Measurements from ENCODE around the gene NINL. TPM values are rescaled to one million over a fixed set of nuclear protein-coding genes. Genes with fewer than 3 reads are reported as not detected.

The NINL gene
- total RNA-seq, 1 experiment from 2014 or later, result 1.2 TPM

GRCh38 chr20:25421102-25421501, 164.2 kb downstream of the NINL start:
- Mint-ChIP-seq H3K4me1 (ENCODE audit: insufficient read depth, unreplicated experiment) (no peaks in the 10 kb centered on the region), H3K36me3 (ENCODE audit: insufficient read depth, unreplicated experiment) (peaks cover 6% of the 10 kb centered on the region), H3K27ac (ENCODE audit: low read depth, unreplicated experiment) (no peak overlapping the region), H3K9me3 (ENCODE audit: unreplicated experiment) (no peaks in the 10 kb centered on the region), H3K27me3 (ENCODE audit: insufficient read depth, unreplicated experiment) (no peaks in the 10 kb centered on the region), H3K4me3 (ENCODE audit: unreplicated experiment) (no peak overlapping the region)
- CTCF ChIA-PET, result interaction anchor here (0.9 kb wide), 1 partner anchor 66 kb away, joined by 3 read pairs; no protein-coding TSS in a partner anchor
- POLR2A ChIA-PET, result interaction anchor here (0.7 to 1.3 kb wide), 2 partner anchors 72 to 188 kb away, joined by 3 read pairs; no protein-coding TSS in a partner anchor
- BruUV-seq (replicated peaks), result no TSS peak
- intact Hi-C loops (cut with micrococcal nuclease), result no loop called here
- no peak for DNase-seq (ENCODE audit: unreplicated experiment)
- TF ChIP-seq CTCF (IDR thresholded peaks at IDR 0.05; ENCODE audit: unreplicated experiment), result no peak

GRCh38 chr20:25418776-25419175, 166.6 kb downstream of the NINL start:
- H3K36me3 Mint-ChIP-seq (ENCODE audit: insufficient read depth, unreplicated experiment), result peaks cover 6% of the 10 kb centered on the region
- no peak overlapping the region for H3K27ac Mint-ChIP-seq (ENCODE audit: low read depth, unreplicated experiment)
- POLR2A ChIA-PET, result interaction anchor here (0.6 to 1.6 kb wide), 5 partner anchors 7 to 426 kb away, joined by 3 to 8 read pairs (median 3); partner anchors contain the start of genes APMAP and GINS1
- CTCF ChIA-PET, result interaction anchor here (0.5 to 1.8 kb wide), 4 partner anchors 19 to 479 kb away, joined by 3 to 7 read pairs (median 4); no protein-coding TSS in a partner anchor
- no peaks in the 10 kb centered on the region for H3K27me3 Mint-ChIP-seq (ENCODE audit: insufficient read depth, unreplicated experiment)
- no peak for TF ChIP-seq CTCF (IDR thresholded peaks at IDR 0.05; ENCODE audit: unreplicated experiment)
- BruUV-seq (replicated peaks), result no TSS peak
- no peak overlapping the region for H3K4me3 Mint-ChIP-seq (ENCODE audit: unreplicated experiment)
- H3K4me1 Mint-ChIP-seq (ENCODE audit: insufficient read depth, unreplicated experiment), result no peaks in the 10 kb centered on the region
- intact Hi-C loops (cut with micrococcal nuclease), result no loop called here
- no peak for DNase-seq (ENCODE audit: unreplicated experiment)
- no peaks in the 10 kb centered on the region for H3K9me3 Mint-ChIP-seq (ENCODE audit: unreplicated experiment)

- Mint-ChIP-seq H3K27me3 (ENCODE audit: insufficient read depth, unreplicated experiment) (no peaks in the 10 kb centered on the region), H3K4me3 (ENCODE audit: unreplicated experiment) (no peak overlapping the region), H3K9me3 (ENCODE audit: unreplicated experiment) (no peaks in the 10 kb centered on the region), H3K4me1 (ENCODE audit: insufficient read depth, unreplicated experiment) (peaks cover 15% of the 10 kb centered on the region), H3K36me3 (ENCODE audit: insufficient read depth, unreplicated experiment) (peaks cover 4% of the 10 kb centered on the region), H3K27ac (ENCODE audit: low read depth, unreplicated experiment) (peak overlapping the region; percentile 39)
- no peak for TF ChIP-seq CTCF (IDR thresholded peaks at IDR 0.05; ENCODE audit: unreplicated experiment)
- ChIA-PET CTCF (interaction anchor here (0.8 to 3.8 kb wide), 7 partner anchors 11 to 415 kb away, joined by 3 to 37 read pairs (median 5); partner anchors contain the start of gene APMAP), POLR2A (interaction anchor here (0.9 to 3.7 kb wide), 9 partner anchors 8 to 415 kb away, joined by 3 to 18 read pairs (median 7); partner anchors contain the start of genes APMAP, PYGB and ZNF337)
- intact Hi-C loops (cut with micrococcal nuclease), result no loop called here
- no peak for DNase-seq (ENCODE audit: unreplicated experiment)
- no TSS peak for BruUV-seq (replicated peaks)
Measured at GRCh38 chr20:25408890-25409289, 176.4 kb downstream of the NINL start.

- H3K27ac Mint-ChIP-seq (ENCODE audit: low read depth, unreplicated experiment), result no peak overlapping the region
- no peak for DNase-seq (ENCODE audit: unreplicated experiment)
- peaks cover 15% of the 10 kb centered on the region for H3K4me1 Mint-ChIP-seq (ENCODE audit: insufficient read depth, unreplicated experiment)
- ChIA-PET POLR2A (interaction anchor here (0.6 to 3.7 kb wide), 26 partner anchors 9 to 1765 kb away, joined by 3 to 19 read pairs (median 4); partner anchors contain the start of genes APMAP, PYGB and ZNF337), CTCF (interaction anchor here (0.7 to 3.8 kb wide), 14 partner anchors 10 to 415 kb away, joined by 3 to 37 read pairs (median 4); partner anchors contain the start of gene APMAP)
- no peak for TF ChIP-seq CTCF (IDR thresholded peaks at IDR 0.05; ENCODE audit: unreplicated experiment)
- intact Hi-C loops (cut with micrococcal nuclease), result no loop called here
- H3K4me3 Mint-ChIP-seq (ENCODE audit: unreplicated experiment), result peak overlapping the region; percentile 92
- peaks cover 10% of the 10 kb centered on the region for H3K36me3 Mint-ChIP-seq (ENCODE audit: insufficient read depth, unreplicated experiment)
- BruUV-seq (replicated peaks), result no TSS peak
- peaks cover 4% of the 10 kb centered on the region for H3K9me3 Mint-ChIP-seq (ENCODE audit: unreplicated experiment)
- H3K27me3 Mint-ChIP-seq (ENCODE audit: insufficient read depth, unreplicated experiment), result no peaks in the 10 kb centered on the region
Measured at GRCh38 chr20:25408170-25408547, 177.2 kb downstream of the NINL start.
